ENCODE data around the gene ZNF142. TPM values are rescaled to one million over a fixed set of nuclear protein-coding genes. Genes with fewer than 3 reads are reported as not detected.
A peak's percentile ranks its signal among the peaks of the same experiment; 100 is the strongest.

Gene ZNF142
- total and polyA plus RNA-seq, 2 of the 4 experiments (the other 2 are of a cell fraction), result 4.3 to 9.7 TPM

GRCh38 chr2:218658671-218659257 lies 659 bp downstream of the ZNF142 start:
- H3K4ac ChIP-seq (ENCODE audit: low read depth, low read length), result peak overlapping the region; percentile 84
- CTCF ChIA-PET, result interaction anchor here (0.9 to 1.6 kb wide), 3 partner anchors 11 to 28 kb away, joined by 3 to 4 read pairs (median 3); no protein-coding TSS in a partner anchor
- DNase-seq (peak; percentile 38), ATAC-seq (ENCODE audit: low read depth) (peak; percentile 18)
- peak overlapping the region; percentile 8; the same call in 1 of the 2 replicates for H4K91ac ChIP-seq (ENCODE audit: insufficient read depth, low read depth, low read length)
- peaks cover 3% of the 10 kb centered on the region; the same call in 1 of the 2 replicates for H3K4me1 ChIP-seq (ENCODE audit: control insufficient read depth, insufficient read depth, low read length)
- H3K18ac ChIP-seq (ENCODE audit: low read depth, low read length), result no peak overlapping the region
- no peak overlapping the region for H2BK20ac ChIP-seq (ENCODE audit: low read depth, low read length)
- peak overlapping the region; percentile 46; the same call in 1 of the 2 replicates for H4K5ac ChIP-seq (ENCODE audit: low read depth, low read length)
- H3K23ac ChIP-seq (ENCODE audit: low read depth, low read length), result peak overlapping the region; percentile 77
- H3K9me1 ChIP-seq (ENCODE audit: insufficient read depth, low read length), result peaks cover 8% of the 10 kb centered on the region; the same call in 1 of the 2 replicates
- no peak overlapping the region for H2BK15ac ChIP-seq (ENCODE audit: low read depth, low read length)
- in situ Hi-C loops (cut with MboI; ENCODE audit: low sequenced_read_pairs) (loop anchor here (10.0 kb wide), 1 partner anchor 254 kb away; no protein-coding TSS in a partner anchor), dilution Hi-C loops (cut with HindIII; ENCODE audit: low sequenced_read_pairs, unreplicated experiment) (no loop called here), intact Hi-C loops (cut with micrococcal nuclease) (loop anchor here (1.0 kb wide), 2 partner anchors 29 to 189 kb away; no protein-coding TSS in a partner anchor)
- H3K9me3 ChIP-seq (ENCODE audit: control insufficient read depth, insufficient read depth, low read length), result no peaks in the 10 kb centered on the region
- peak overlapping the region; percentile 53 for H3K56ac ChIP-seq (ENCODE audit: extremely low read depth, insufficient read depth, low read length)
- no peaks in the 10 kb centered on the region for H3K27me3 ChIP-seq (ENCODE audit: control insufficient read depth, insufficient read depth, low read length)
- peak overlapping the region; percentile 82 to 85; a peak in 3 of 4 replicates for H4K8ac ChIP-seq (ENCODE audit: low read depth in 2 of 2, low read length in 2 of 2)
- BruUV-seq (replicated peaks), result TSS peak; percentile 58
- peak overlapping the region; percentile 76 for H3K4me3 ChIP-seq (ENCODE audit: insufficient read depth, low read depth, low read length)
- H3K14ac ChIP-seq (replicated peaks; ENCODE audit: low read depth, low read length), result peak overlapping the region; percentile 77
- no peaks in the 10 kb centered on the region for H4K20me1 ChIP-seq (ENCODE audit: insufficient read depth, low read length)
- TF ChIP-seq RAD21 (IDR thresholded peaks at IDR 0.05; ENCODE audit: low read length) (peak; percentile 26; the same call in 1 of the 2 replicates), SMC3 (IDR thresholded peaks at IDR 0.05; ENCODE audit: low read depth, low read length) (peak; percentile 44), CEBPB (IDR thresholded peaks at IDR 0.05; ENCODE audit: low read depth, low read length) (no peak), RFX5 (IDR thresholded peaks at IDR 0.05; ENCODE audit: low read depth, low read length) (no peak), CTCF (conservative IDR thresholded peaks at IDR 0.05; ENCODE audit: low read depth, low read length) (peak; percentile 46), MXI1 (IDR thresholded peaks at IDR 0.05; ENCODE audit: borderline replicate concordance, low read depth, low read length) (peak; percentile 24; the same call in 1 of the 2 replicates)
- 5% methylated on average over 11 of the region's 27 CpGs; no CpG with 5 or more reads in 1 of the 2 experiments for whole genome bisulfite sequencing, 2 experiments (ENCODE audit: extremely low coverage in 2 of 2, insufficient read length in 1 of 2)
- peak overlapping the region; percentile 91 for H3K4me2 ChIP-seq (ENCODE audit: low read depth, low read length)
- H2AK5ac ChIP-seq (ENCODE audit: low read depth, low read length), result peak overlapping the region; percentile 6; the same call in 1 of the 2 replicates
- no peak overlapping the region for H2BK120ac ChIP-seq (ENCODE audit: low read depth, low read length)
- H3K79me1 ChIP-seq (ENCODE audit: low read depth in 1 of 2, low read length in 2 of 2), result peaks cover 22 to 45% of the 10 kb centered on the region in 2 experiments
- H2AFZ ChIP-seq (replicated peaks; ENCODE audit: low read length, poor library complexity), result peak overlapping the region; percentile 97
- POLR2A ChIA-PET (ENCODE audit: unreplicated experiment), result interaction anchor here (0.6 to 1.0 kb wide), 2 partner anchors 124 to 251 kb away, joined by 4 to 9 read pairs; no protein-coding TSS in a partner anchor
- H2AK9ac ChIP-seq (replicated peaks; ENCODE audit: low read depth, low read length, poor library complexity), result peak overlapping the region; percentile 96
- no peak overlapping the region for H2BK5ac ChIP-seq (ENCODE audit: low read depth, low read length, poor library complexity, severe bottlenecking)
- H3K9ac ChIP-seq (ENCODE audit: low read depth, low read length), result peak overlapping the region; percentile 85
- H3K27ac ChIP-seq (ENCODE audit: insufficient read depth, low read length), result peak overlapping the region; percentile 46
- peaks cover 37% of the 10 kb centered on the region for H3K36me3 ChIP-seq (ENCODE audit: control insufficient read depth, insufficient read depth, low read length)
